HEK293 (cell line): ENCODE data around the gene ZFP36.

Source experiments
- GFI1B ChIP-seq: fragments of 450-650 bp; formaldehyde crosslinking; IDR thresholded peaks from 2 replicates; pipeline ENCODE4 v1.5.1; 2016; ENCODE audit warnings: missing biosample characterization, missing genetic modification characterization
- PRDM6 ChIP-seq: fragments of 450-650 bp; formaldehyde crosslinking; IDR thresholded peaks from 2 replicates; pipeline ENCODE4 v1.5.1; 2017; ENCODE audit warnings: missing biosample characterization, missing genetic modification characterization
- TCF7L2 ChIP-seq: IDR thresholded peaks from 2 replicates; pipeline ENCODE4 v1.6.1; 2011; ENCODE audit warnings: low read depth, mild to moderate bottlenecking, inconsistent platforms, low read length, moderate library complexity, borderline replicate concordance
- ZNF274 ChIP-seq, 2 experiments: fragments of 200-500 bp in 1 of 2; fragments of 450-650 bp in 1 of 2; sonication (Bioruptor generic) in 1 of 2; formaldehyde crosslinking in 1 of 2; IDR thresholded peaks; 2 replicates each; pipeline versions ENCODE4 v1.5.1 to v1.6.1; 2014 to 2016; ENCODE audit warnings: borderline replicate concordance in 1 of 2, inconsistent platforms in 1 of 2, low read length in 1 of 2, missing biosample characterization in 1 of 2, missing genetic modification characterization in 1 of 2
- ZNF426 ChIP-seq: fragments of 450-650 bp; formaldehyde crosslinking; IDR thresholded peaks from 2 replicates; pipeline ENCODE4 v1.5.1; 2017; ENCODE audit warnings: missing biosample characterization, missing genetic modification characterization, mild to moderate bottlenecking, inconsistent platforms, moderate library complexity
- ZSCAN16 ChIP-seq: fragments of 450-650 bp; formaldehyde crosslinking; IDR thresholded peaks from 2 replicates; pipeline ENCODE4 v1.5.1; 2016; ENCODE audit warnings: missing biosample characterization, missing genetic modification characterization
- TF ChIP-seq, protein P1 (sequence below): fragments of 450-650 bp; formaldehyde crosslinking; IDR thresholded peaks from 2 replicates; pipeline ENCODE4 v1.5.1; 2016; ENCODE audit warnings: missing biosample characterization, missing genetic modification characterization

- TF ChIP-seq, protein P1, sequence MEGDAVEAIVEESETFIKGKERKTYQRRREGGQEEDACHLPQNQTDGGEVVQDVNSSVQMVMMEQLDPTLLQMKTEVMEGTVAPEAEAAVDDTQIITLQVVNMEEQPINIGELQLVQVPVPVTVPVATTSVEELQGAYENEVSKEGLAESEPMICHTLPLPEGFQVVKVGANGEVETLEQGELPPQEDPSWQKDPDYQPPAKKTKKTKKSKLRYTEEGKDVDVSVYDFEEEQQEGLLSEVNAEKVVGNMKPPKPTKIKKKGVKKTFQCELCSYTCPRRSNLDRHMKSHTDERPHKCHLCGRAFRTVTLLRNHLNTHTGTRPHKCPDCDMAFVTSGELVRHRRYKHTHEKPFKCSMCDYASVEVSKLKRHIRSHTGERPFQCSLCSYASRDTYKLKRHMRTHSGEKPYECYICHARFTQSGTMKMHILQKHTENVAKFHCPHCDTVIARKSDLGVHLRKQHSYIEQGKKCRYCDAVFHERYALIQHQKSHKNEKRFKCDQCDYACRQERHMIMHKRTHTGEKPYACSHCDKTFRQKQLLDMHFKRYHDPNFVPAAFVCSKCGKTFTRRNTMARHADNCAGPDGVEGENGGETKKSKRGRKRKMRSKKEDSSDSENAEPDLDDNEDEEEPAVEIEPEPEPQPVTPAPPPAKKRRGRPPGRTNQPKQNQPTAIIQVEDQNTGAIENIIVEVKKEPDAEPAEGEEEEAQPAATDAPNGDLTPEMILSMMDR (tag by site-specific recombination), result no peak
- TF ChIP-seq TCF7L2 (no peak), ZSCAN16 (tag by site-specific recombination) (no peak), ZNF426 (tag by site-specific recombination) (no peak), PRDM6 (tag by site-specific recombination) (no peak), ZNF274 (IDR thresholded peaks at IDR 0.05; ENCODE audit: low read length) (no peak), ZNF274 (tag by site-specific recombination; IDR thresholded peaks at IDR 0.05; ENCODE audit: borderline replicate concordance) (no peak), GFI1B (tag by site-specific recombination) (no peak)
Measured at GRCh38 chr19:39363901-39364457, 42.7 kb upstream of the ZFP36 start.
